Measurements from ENCODE around the gene SFMBT1. TPM values are rescaled to one million over a fixed set of nuclear protein-coding genes. Genes with fewer than 3 reads are reported as not detected.

SFMBT1 gene
- total and polyA plus RNA-seq, 9 of the 15 experiments (the other 6 are each of a cell fraction or from before 2014, with no cell fraction given): 0.76 to 6.6 (median 3.6) TPM

- TF ChIP-seq HNRNPL (IDR thresholded peaks at IDR 0.05; ENCODE audit: low read depth, low read length): no peak
- no peak for TF ChIP-seq SIX5 (IDR thresholded peaks at IDR 0.05; ENCODE audit: borderline replicate concordance in 1 of 2, insufficient read depth in 1 of 2, low read depth in 1 of 2, low read length in 2 of 2)
- TF ChIP-seq HBP1 (CRISPR knock-in tag; IDR thresholded peaks at IDR 0.05): no peak
- no peak for TF ChIP-seq CHCHD3 (CRISPR knock-in tag; IDR thresholded peaks at IDR 0.05)
- no peak for TF ChIP-seq ZNF263 (CRISPR knock-in tag; IDR thresholded peaks at IDR 0.05; ENCODE audit: borderline replicate concordance)
- no peak for TF ChIP-seq SRSF9 (IDR thresholded peaks at IDR 0.05; ENCODE audit: borderline replicate concordance, low read depth, low read length)
- TF ChIP-seq POLR3A (IDR thresholded peaks at IDR 0.05; ENCODE audit: borderline replicate concordance, extremely low read depth, insufficient read depth, insufficient read length): no peak
- no peak for TF ChIP-seq ZNF431 (CRISPR knock-in tag; IDR thresholded peaks at IDR 0.05)
Measured at GRCh38 chr3:52982839-52983238, 63.0 kb downstream of the SFMBT1 start (continued).

- intact Hi-C loops (cut with micrococcal nuclease): no loop called here
- Histone ChIP-seq H3K9me1 (ENCODE audit: control insufficient read depth, insufficient read depth, low read length) (no peaks in the 10 kb centered on the region), H3K9me3 (replicated peaks; ENCODE audit: control insufficient read depth, insufficient read depth, low read depth, low read length) (0 out of 2 replicates have a peak, but pooled peaks cover 2% of the 10 kb centered on the region), H3K9ac (ENCODE audit: insufficient read depth in 1 of 2, low read depth in 2 of 2, low read length in 2 of 2) (no peak overlapping the region), H3K36me3 (ENCODE audit: control insufficient read depth, insufficient read depth, low read length) (no peaks in the 10 kb centered on the region), H3K79me2 (ENCODE audit: control insufficient read depth, insufficient read depth, low read length) (no peaks in the 10 kb centered on the region; the same call in 2 of the 3 replicates), H3K4me3 (no peak overlapping the region), H4K20me1 (replicated peaks; ENCODE audit: control insufficient read depth, insufficient read depth, low read length) (no peaks in the 10 kb centered on the region), H3K27me3 (ENCODE audit: control insufficient read depth in 2 of 2, insufficient read depth in 2 of 2, low read length in 2 of 2) (no peaks in the 10 kb centered on the region), H3K27ac (ENCODE audit: extremely low read depth, low read depth, low read length) (no peak overlapping the region), H2AFZ (ENCODE audit: low read depth, low read length) (no peak overlapping the region), H3K4me2 (ENCODE audit: insufficient read depth, low read length) (no peak overlapping the region), H3K4me1 (replicated peaks in 1 of 2; ENCODE audit: control insufficient read depth in 2 of 2, insufficient read depth in 2 of 2, low read length in 2 of 2) (peaks cover 0 to 11% of the 10 kb centered on the region in 2 experiments; a peak in 2 of 5 replicates)
- DNase-seq (ENCODE audit: extremely low read depth in 1 of 4, low spot score in 3 of 4) (no peak), FAIRE-seq (no peak), ATAC-seq (no peak)
- ChIA-PET CTCF (ENCODE audit: low intra/inter-chr PET ratio) (no interaction called here), POLR2A (no interaction called here)
- in situ Hi-C loops (cut with MboI): no loop called here
- WGBS (ENCODE audit: insufficient coverage, low coverage, missing lambda C conversion rate): 66% methylated on average over 5 of the region's 5 CpGs
- no TSS peak for BruUV-seq (replicated peaks)
- no peak for TF ChIP-seq ZNF561 (CRISPR knock-in tag; conservative IDR thresholded peaks at IDR 0.05)
- TF ChIP-seq SMAD3 (CRISPR knock-in tag; conservative IDR thresholded peaks at IDR 0.05): no peak
- TF ChIP-seq BRF2 (IDR thresholded peaks at IDR 0.05; ENCODE audit: borderline replicate concordance, insufficient read depth, insufficient read length): no peak
- no peak for TF ChIP-seq ZNF140 (CRISPR knock-in tag; IDR thresholded peaks at IDR 0.05)
- TF ChIP-seq EGR1 (conservative IDR thresholded peaks at IDR 0.05): no peak
- no peak for TF ChIP-seq SAFB (IDR thresholded peaks at IDR 0.05; ENCODE audit: borderline replicate concordance, low read depth, low read length)
- TF ChIP-seq ZNF324 (CRISPR knock-in tag; IDR thresholded peaks at IDR 0.05): no peak
- no peak for TF ChIP-seq SP1 (CRISPR knock-in tag; IDR thresholded peaks at IDR 0.05)
Measured at GRCh38 chr3:52979190-52979983, 66.5 kb downstream of the SFMBT1 start.

Measured in K562 (cell line).